HG03103 (cell line): ENCODE measurements around the gene ZNF775.
"Not testable (repeated sequence)": the region's sequence is repeated elsewhere in the genome, so short reads cannot be mapped to it uniquely, and the experiment has no call there.

Source experiments
- ATAC-seq: cut with Tn5 transposase; IDR thresholded peaks from one replicate; pipeline ENCODE4 v1.9.1; 2021; ENCODE audit warnings: low read depth; ENCODE audit not compliant: unreplicated experiment

Gene ZNF775

GRCh38 chr7:150380463-150380862 lies 1.3 kb downstream of the ZNF775 start:
- ATAC-seq: no peak

- ATAC-seq: no peak
Observed at GRCh38 chr7:150381096-150381495, 2.0 kb downstream of the ZNF775 start.

- ATAC-seq: no peak
Observed at GRCh38 chr7:150381785-150382122, 2.6 kb downstream of the ZNF775 start.

- no peak for ATAC-seq
Observed at GRCh38 chr7:150382123-150382843, 3.2 kb downstream of the ZNF775 start.

GRCh38 chr7:150382844-150383225 lies 3.7 kb downstream of the ZNF775 start:
- no peak for ATAC-seq

- no peak for ATAC-seq
Observed at GRCh38 chr7:150383710-150384397, 4.7 kb downstream of the ZNF775 start.

GRCh38 chr7:150384406-150385301 lies 5.5 kb downstream of the ZNF775 start:
- no peak for ATAC-seq

GRCh38 chr7:150385302-150385723 lies 6.2 kb downstream of the ZNF775 start:
- no peak for ATAC-seq

- ATAC-seq: not testable (repeated sequence)
Observed at GRCh38 chr7:150385884-150386283, 6.8 kb downstream of the ZNF775 start.

GRCh38 chr7:150388306-150388705 lies 9.2 kb downstream of the ZNF775 start:
- ATAC-seq: no peak

GRCh38 chr7:150388709-150389531 lies 9.8 kb downstream of the ZNF775 start:
- no peak for ATAC-seq

GRCh38 chr7:150389532-150389816 lies 10.3 kb downstream of the ZNF775 start:
- no peak for ATAC-seq

- ATAC-seq: no peak
Observed at GRCh38 chr7:150390205-150390604, 11.1 kb downstream of the ZNF775 start.

- no peak for ATAC-seq
Observed at GRCh38 chr7:150393325-150393724, 14.2 kb downstream of the ZNF775 start.

- no peak for ATAC-seq
Observed at GRCh38 chr7:150396426-150396825, 17.3 kb downstream of the ZNF775 start.

- no peak for ATAC-seq
Observed at GRCh38 chr7:150396851-150397260, 17.7 kb downstream of the ZNF775 start.

- no peak for ATAC-seq
Observed at GRCh38 chr7:150397346-150398107, 18.4 kb downstream of the ZNF775 start.

GRCh38 chr7:150398108-150398964 lies 19.2 kb downstream of the ZNF775 start:
- no peak for ATAC-seq

- ATAC-seq: no peak
Observed at GRCh38 chr7:150398965-150399320, 19.8 kb downstream of the ZNF775 start.
